Liver (tissue), 9 donors: Measurements from ENCODE around the gene ERI2. TPM values are rescaled to one million over a fixed set of nuclear protein-coding genes. Genes with fewer than 3 reads are reported as not detected.

Experiments
- DNase-seq: peaks from one replicate; pipeline ENCODE4 v3.0.0-alpha.2; 2017; ENCODE audit warnings: low spot score
- H3K27ac ChIP-seq, 2 donors: one replicate each; pipeline ENCODE4 v1.7.0; 2013; ENCODE audit warnings: inconsistent platforms in 2 of 2, low read length in 2 of 2, control low read depth in 1 of 2, low read depth in 1 of 2, mild to moderate bottlenecking in 1 of 2
- H3K27me3 ChIP-seq, 4 donors: one replicate each; pipeline versions ENCODE4 v1.6.1 to v1.7.0; 2013; ENCODE audit warnings: low read length in 3 of 4, inconsistent platforms in 1 of 4, mild to moderate bottlenecking in 1 of 4, moderate library complexity in 1 of 4; ENCODE audit not compliant: control insufficient read depth in 4 of 4, insufficient read depth in 4 of 4
- H3K36me3 ChIP-seq, 4 donors: one replicate each; pipeline versions ENCODE4 v1.6.1 to v1.7.0; 2013; ENCODE audit warnings: low read length in 3 of 4, mild to moderate bottlenecking in 3 of 4, low read depth in 1 of 4, moderate library complexity in 1 of 4; ENCODE audit not compliant: control insufficient read depth in 4 of 4, insufficient read depth in 3 of 4
- H3K4me1 ChIP-seq, 4 donors: one replicate each; pipeline versions ENCODE4 v1.6.1 to v1.7.0; 2013; ENCODE audit warnings: low read length in 3 of 4, mild to moderate bottlenecking in 3 of 4, moderate library complexity in 1 of 4; ENCODE audit not compliant: control insufficient read depth in 4 of 4, insufficient read depth in 4 of 4
- H3K4me3 ChIP-seq, 3 donors: one replicate each; pipeline versions ENCODE4 v1.6.1 to v1.7.0; 2013; ENCODE audit warnings: low read length in 3 of 3, control low read depth in 1 of 3, low read depth in 1 of 3, mild to moderate bottlenecking in 1 of 3
- H3K9ac ChIP-seq, 2 donors: one replicate each; pipeline ENCODE4 v1.7.0; 2013; ENCODE audit warnings: low read length in 2 of 2, mild to moderate bottlenecking in 2 of 2, moderate library complexity in 2 of 2, control low read depth in 1 of 2, low read depth in 1 of 2
- H3K9me3 ChIP-seq, 4 donors: one replicate each; pipeline versions ENCODE4 v1.6.1 to v1.7.0; 2013; ENCODE audit warnings: low read length in 3 of 4; ENCODE audit not compliant: control insufficient read depth in 4 of 4
- CTCF ChIP-seq: fragments of 150-350 bp; IDR thresholded peaks from 2 replicates; pipeline ENCODE4 v1.5.1; 2017; ENCODE audit warnings: improper control_type of control experiment, low read depth, low read length; ENCODE audit not compliant: missing input control
- EGR1 ChIP-seq, 2 donors: IDR thresholded peaks; 2 replicates each; pipeline ENCODE4 v1.6.1; 2016 to 2018; ENCODE audit warnings: antibody characterized with exemption in 2 of 2, low read depth in 2 of 2
- FOXA1 ChIP-seq: IDR thresholded peaks from 2 replicates; pipeline ENCODE4 v1.6.1; 2016; ENCODE audit warnings: antibody characterized with exemption
- GABPA ChIP-seq, 2 donors: IDR thresholded peaks in 1 of 2; conservative IDR thresholded peaks in 1 of 2; 2 replicates each; pipeline ENCODE4 v1.6.1; 2016; ENCODE audit warnings: antibody characterized with exemption in 2 of 2, mild to moderate bottlenecking in 1 of 2, moderate library complexity in 1 of 2
- HNF4A ChIP-seq, 2 donors: conservative IDR thresholded peaks; 2 replicates each; pipeline ENCODE4 v1.6.1; 2016; ENCODE audit warnings: antibody characterized with exemption in 2 of 2, mild to moderate bottlenecking in 2 of 2
- HNF4G ChIP-seq: IDR thresholded peaks from 2 replicates; pipeline ENCODE4 v1.6.1; 2016; ENCODE audit warnings: antibody characterized with exemption
- JUND ChIP-seq, 2 donors: IDR thresholded peaks; 2 replicates each; pipeline ENCODE4 v1.6.1; 2016; ENCODE audit warnings: antibody characterized with exemption in 2 of 2
- MAX ChIP-seq: IDR thresholded peaks from 2 replicates; pipeline ENCODE4 v1.6.1; 2016; ENCODE audit warnings: antibody characterized with exemption
- NR2F2 ChIP-seq: IDR thresholded peaks from 2 replicates; pipeline ENCODE4 v1.6.1; 2016; ENCODE audit warnings: antibody characterized with exemption
- RAD21 ChIP-seq, 2 donors: IDR thresholded peaks; 2 replicates each; pipeline ENCODE4 v1.6.1; 2016; ENCODE audit warnings: antibody characterized with exemption in 2 of 2, mild to moderate bottlenecking in 2 of 2
- RXRA ChIP-seq, 2 donors: IDR thresholded peaks; 2 replicates each; pipeline ENCODE4 v1.6.1; 2017 to 2018; ENCODE audit warnings: antibody characterized with exemption in 2 of 2, mild to moderate bottlenecking in 1 of 2
- SP1 ChIP-seq: IDR thresholded peaks from 2 replicates; pipeline ENCODE4 v1.6.1; 2018; ENCODE audit warnings: antibody characterized with exemption, mild to moderate bottlenecking
- TAF1 ChIP-seq: conservative IDR thresholded peaks from 2 replicates; pipeline ENCODE4 v1.6.1; 2016; ENCODE audit warnings: antibody characterized with exemption, mild to moderate bottlenecking
- YY1 ChIP-seq: IDR thresholded peaks from 2 replicates; pipeline ENCODE4 v1.6.1; 2016; ENCODE audit warnings: antibody characterized with exemption, mild to moderate bottlenecking
- WGBS: extraction: QIAGEN DNeasy Blood & Tissue Kit; methylation state at CpG from one replicate; pipeline ENCODE4 v1.1.7; 2013; 5-methylcytosine and 5-hydroxymethylcytosine counted together
- polyA plus RNA-seq, 2 donors: library from polyadenylated mRNA; stranded (reverse) in 1 of 2; unstranded in 1 of 2; fragments of 200-250 nt in 1 of 2; fragments of >200 nt in 1 of 2; fragmentation: Nextera tagmentation in 1 of 2; extraction: Ambion mirVana in 1 of 2; gene quantifications; one replicate each; pipeline versions ENCODE4 v1.2.1 to v1.2.3, GENCODE V29; 2013 to 2015
- total RNA-seq, 2 donors: library from RNA; depleted of rRNA; stranded (reverse); fragments of >200 nt; gene quantifications; one replicate each; pipeline ENCODE4 v1.2.3, GENCODE V29; 2014
- TF ChIP-seq, protein P1 (sequence below): IDR thresholded peaks from 2 replicates; pipeline ENCODE4 v1.6.1; 2016; ENCODE audit warnings: antibody characterized with exemption, mild to moderate bottlenecking
- donor health status: healthy.
- donor health status: healthy.
- donor health status: healthy.
- donor health status: healthy.
- donor health status: healthy.

ERI2 gene
- total and polyA plus RNA-seq, 4 donors = 8.8 to 79.1 (median 19.1) TPM

DNA sequence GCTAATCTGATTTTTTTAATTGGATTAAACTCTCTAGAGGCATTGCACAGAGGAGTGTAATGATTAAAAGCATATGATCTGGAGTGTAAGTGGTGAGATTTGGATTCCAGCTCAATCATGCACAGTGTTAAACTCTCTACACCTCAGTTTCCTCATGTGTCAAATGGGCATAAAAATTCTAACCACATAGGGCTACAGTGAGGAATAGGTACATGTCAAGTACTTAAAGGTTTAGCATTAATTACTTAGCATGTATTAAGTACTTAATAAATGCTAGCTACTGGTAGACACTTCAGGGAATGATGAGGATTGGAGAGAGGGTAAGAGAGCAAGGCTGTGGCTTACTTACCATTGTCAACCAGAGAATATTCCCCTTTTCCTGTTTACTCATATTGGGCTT, 17.1 kb downstream of the ERI2 start:
- Histone ChIP-seq H3K36me3 (peaks cover 0 to 57% (median 30%) of the 10 kb centered on the region in 4 donors), H3K9me3 (no peaks in the 10 kb centered on the region), H3K27me3 (no peaks in the 10 kb centered on the region), H3K9ac (no peak overlapping the region), H3K4me1 (no peaks in the 10 kb centered on the region), H3K27ac (no peak overlapping the region), H3K4me3 (no peak overlapping the region)
- DNase-seq = no peak
- TF ChIP-seq, protein P1, sequence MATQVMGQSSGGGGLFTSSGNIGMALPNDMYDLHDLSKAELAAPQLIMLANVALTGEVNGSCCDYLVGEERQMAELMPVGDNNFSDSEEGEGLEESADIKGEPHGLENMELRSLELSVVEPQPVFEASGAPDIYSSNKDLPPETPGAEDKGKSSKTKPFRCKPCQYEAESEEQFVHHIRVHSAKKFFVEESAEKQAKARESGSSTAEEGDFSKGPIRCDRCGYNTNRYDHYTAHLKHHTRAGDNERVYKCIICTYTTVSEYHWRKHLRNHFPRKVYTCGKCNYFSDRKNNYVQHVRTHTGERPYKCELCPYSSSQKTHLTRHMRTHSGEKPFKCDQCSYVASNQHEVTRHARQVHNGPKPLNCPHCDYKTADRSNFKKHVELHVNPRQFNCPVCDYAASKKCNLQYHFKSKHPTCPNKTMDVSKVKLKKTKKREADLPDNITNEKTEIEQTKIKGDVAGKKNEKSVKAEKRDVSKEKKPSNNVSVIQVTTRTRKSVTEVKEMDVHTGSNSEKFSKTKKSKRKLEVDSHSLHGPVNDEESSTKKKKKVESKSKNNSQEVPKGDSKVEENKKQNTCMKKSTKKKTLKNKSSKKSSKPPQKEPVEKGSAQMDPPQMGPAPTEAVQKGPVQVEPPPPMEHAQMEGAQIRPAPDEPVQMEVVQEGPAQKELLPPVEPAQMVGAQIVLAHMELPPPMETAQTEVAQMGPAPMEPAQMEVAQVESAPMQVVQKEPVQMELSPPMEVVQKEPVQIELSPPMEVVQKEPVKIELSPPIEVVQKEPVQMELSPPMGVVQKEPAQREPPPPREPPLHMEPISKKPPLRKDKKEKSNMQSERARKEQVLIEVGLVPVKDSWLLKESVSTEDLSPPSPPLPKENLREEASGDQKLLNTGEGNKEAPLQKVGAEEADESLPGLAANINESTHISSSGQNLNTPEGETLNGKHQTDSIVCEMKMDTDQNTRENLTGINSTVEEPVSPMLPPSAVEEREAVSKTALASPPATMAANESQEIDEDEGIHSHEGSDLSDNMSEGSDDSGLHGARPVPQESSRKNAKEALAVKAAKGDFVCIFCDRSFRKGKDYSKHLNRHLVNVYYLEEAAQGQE = no peak
- TF ChIP-seq GABPA (IDR thresholded peaks at IDR 0.05 in 1 of 2, conservative IDR thresholded peaks at IDR 0.05 in 1 of 2) = no peak

DNA sequence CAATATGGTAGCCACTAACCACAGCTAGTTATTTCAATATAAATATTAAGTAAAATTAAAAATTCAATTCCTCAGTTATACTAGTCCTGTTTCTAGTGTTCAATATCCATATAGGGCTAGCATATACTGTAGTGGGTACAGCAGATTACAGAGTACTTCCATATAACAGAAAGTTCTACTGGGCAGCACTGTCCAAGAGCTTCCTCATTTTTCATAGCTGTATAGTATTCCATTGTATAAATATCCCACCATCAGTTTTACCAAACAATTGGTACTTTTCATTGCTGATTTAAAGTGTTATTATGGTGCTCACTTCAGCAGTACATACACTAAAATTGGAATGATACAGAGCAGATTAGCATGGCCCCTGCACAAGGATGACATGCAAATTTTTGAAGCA, 22.1 kb downstream of the ERI2 start:
- no peak overlapping the region for H3K9ac ChIP-seq
- TF ChIP-seq GABPA (IDR thresholded peaks at IDR 0.05 in 1 of 2, conservative IDR thresholded peaks at IDR 0.05 in 1 of 2) = no peak
- no peak for TF ChIP-seq SP1
- TF ChIP-seq CTCF = no peak
- no peak for TF ChIP-seq RXRA (IDR thresholded peaks at IDR 0.05)
- TF ChIP-seq HNF4G = no peak
- no peak for TF ChIP-seq TAF1
- TF ChIP-seq RAD21 (IDR thresholded peaks at IDR 0.05) = no peak
- no peak for TF ChIP-seq YY1

DNA sequence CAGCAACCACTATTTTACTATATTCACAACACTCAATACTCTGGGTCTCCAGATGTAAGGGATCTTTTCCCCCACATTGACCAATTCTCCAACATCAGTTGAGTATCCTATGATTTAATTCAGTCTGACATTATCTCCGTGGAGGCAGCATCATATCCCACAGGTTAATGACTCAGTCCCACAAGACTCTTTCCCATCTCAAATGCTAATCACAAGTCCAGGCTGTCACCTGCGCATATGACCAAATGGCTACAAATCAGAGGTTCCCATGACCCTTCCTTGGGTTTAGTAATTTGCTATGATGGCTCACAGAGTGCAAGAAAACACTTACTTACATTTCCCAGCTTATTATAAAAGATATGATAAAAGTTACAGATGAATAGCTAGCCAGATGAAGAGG, 23.8 kb downstream of the ERI2 start:
- H3K4me3 ChIP-seq = no peak overlapping the region
- H3K36me3 ChIP-seq = peaks cover 10 to 71% (median 56%) of the 10 kb centered on the region in 4 donors
- DNase-seq = no peak
- no peak overlapping the region for H3K27ac ChIP-seq
- no peaks in the 10 kb centered on the region for H3K9me3 ChIP-seq
- no peaks in the 10 kb centered on the region for H3K27me3 ChIP-seq
- H3K9ac ChIP-seq = no peak overlapping the region
- WGBS = 94% methylated on average over 2 of the region's 2 CpGs
- no peaks in the 10 kb centered on the region for H3K4me1 ChIP-seq
- TF ChIP-seq GABPA (IDR thresholded peaks at IDR 0.05 in 1 of 2, conservative IDR thresholded peaks at IDR 0.05 in 1 of 2) (no peak), HNF4A (conservative IDR thresholded peaks at IDR 0.05) (no peak), RAD21 (IDR thresholded peaks at IDR 0.05) (no peak), FOXA1 (no peak), RXRA (IDR thresholded peaks at IDR 0.05) (no peak), CTCF (no peak), MAX (no peak), JUND (IDR thresholded peaks at IDR 0.05) (no peak), YY1 (no peak), NR2F2 (no peak), EGR1 (IDR thresholded peaks at IDR 0.05; ENCODE audit: low read depth in 2 of 2) (no peak)
- TF ChIP-seq, protein P1 = no peak

More for the DNA sequence above, 22.1 kb downstream of the ERI2 start:
- H3K27ac ChIP-seq = no peak overlapping the region
- H3K27me3 ChIP-seq = no peaks in the 10 kb centered on the region
- peaks cover 6 to 61% (median 45%) of the 10 kb centered on the region in 4 donors for H3K36me3 ChIP-seq
- no peak overlapping the region for H3K4me3 ChIP-seq
- H3K4me1 ChIP-seq = no peaks in the 10 kb centered on the region
- DNase-seq = no peak
- no peaks in the 10 kb centered on the region for H3K9me3 ChIP-seq
